HL-60 (cell line): ENCODE measurements around the gene CARD14.

Experiments used
- CTCF ChIP-seq: IDR thresholded peaks from one replicate; pipeline ENCODE4 v1.5.1; 2011; ENCODE audit warnings: low read length, control low read depth, inconsistent platforms; ENCODE audit not compliant: insufficient read depth
- GABPA ChIP-seq: IDR thresholded peaks from 2 replicates; pipeline ENCODE4 v1.6.1; 2012; ENCODE audit warnings: low read depth
- POLR2AphosphoS5 ChIP-seq: IDR thresholded peaks from 2 replicates; pipeline ENCODE4 v1.6.1; 2012; ENCODE audit warnings: low read depth
- SPI1 ChIP-seq: IDR thresholded peaks from 2 replicates; pipeline ENCODE4 v1.6.1; 2012; ENCODE audit warnings: low read depth, mild to moderate bottlenecking, borderline replicate concordance
- TF ChIP-seq, protein P1 (sequence below): IDR thresholded peaks from 2 replicates; pipeline ENCODE4 v1.6.1; 2012; ENCODE audit warnings: low read depth; ENCODE audit not compliant: insufficient replicate concordance

GRCh38 chr17:80228477-80228876 lies 58.6 kb downstream of the CARD14 start:
- TF ChIP-seq, protein P1, sequence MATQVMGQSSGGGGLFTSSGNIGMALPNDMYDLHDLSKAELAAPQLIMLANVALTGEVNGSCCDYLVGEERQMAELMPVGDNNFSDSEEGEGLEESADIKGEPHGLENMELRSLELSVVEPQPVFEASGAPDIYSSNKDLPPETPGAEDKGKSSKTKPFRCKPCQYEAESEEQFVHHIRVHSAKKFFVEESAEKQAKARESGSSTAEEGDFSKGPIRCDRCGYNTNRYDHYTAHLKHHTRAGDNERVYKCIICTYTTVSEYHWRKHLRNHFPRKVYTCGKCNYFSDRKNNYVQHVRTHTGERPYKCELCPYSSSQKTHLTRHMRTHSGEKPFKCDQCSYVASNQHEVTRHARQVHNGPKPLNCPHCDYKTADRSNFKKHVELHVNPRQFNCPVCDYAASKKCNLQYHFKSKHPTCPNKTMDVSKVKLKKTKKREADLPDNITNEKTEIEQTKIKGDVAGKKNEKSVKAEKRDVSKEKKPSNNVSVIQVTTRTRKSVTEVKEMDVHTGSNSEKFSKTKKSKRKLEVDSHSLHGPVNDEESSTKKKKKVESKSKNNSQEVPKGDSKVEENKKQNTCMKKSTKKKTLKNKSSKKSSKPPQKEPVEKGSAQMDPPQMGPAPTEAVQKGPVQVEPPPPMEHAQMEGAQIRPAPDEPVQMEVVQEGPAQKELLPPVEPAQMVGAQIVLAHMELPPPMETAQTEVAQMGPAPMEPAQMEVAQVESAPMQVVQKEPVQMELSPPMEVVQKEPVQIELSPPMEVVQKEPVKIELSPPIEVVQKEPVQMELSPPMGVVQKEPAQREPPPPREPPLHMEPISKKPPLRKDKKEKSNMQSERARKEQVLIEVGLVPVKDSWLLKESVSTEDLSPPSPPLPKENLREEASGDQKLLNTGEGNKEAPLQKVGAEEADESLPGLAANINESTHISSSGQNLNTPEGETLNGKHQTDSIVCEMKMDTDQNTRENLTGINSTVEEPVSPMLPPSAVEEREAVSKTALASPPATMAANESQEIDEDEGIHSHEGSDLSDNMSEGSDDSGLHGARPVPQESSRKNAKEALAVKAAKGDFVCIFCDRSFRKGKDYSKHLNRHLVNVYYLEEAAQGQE, result no peak
- TF ChIP-seq CTCF (no peak), POLR2AphosphoS5 (no peak), GABPA (no peak), SPI1 (no peak)
